Liver (tissue), 3 donors: ENCODE measurements around the gene SLU7.

Source experiments
- CTCF ChIP-seq: fragments of 150-350 bp; IDR thresholded peaks from 2 replicates; pipeline ENCODE4 v1.5.1; 2017; ENCODE audit warnings: improper control_type of control experiment, low read depth, low read length; ENCODE audit not compliant: missing input control
- EGR1 ChIP-seq, 2 donors: IDR thresholded peaks; 2 replicates each; pipeline ENCODE4 v1.6.1; 2016 to 2018; ENCODE audit warnings: antibody characterized with exemption in 2 of 2, low read depth in 2 of 2
- FOXA1 ChIP-seq: IDR thresholded peaks from 2 replicates; pipeline ENCODE4 v1.6.1; 2016; ENCODE audit warnings: antibody characterized with exemption
- GABPA ChIP-seq, 2 donors: IDR thresholded peaks in 1 of 2; conservative IDR thresholded peaks in 1 of 2; 2 replicates each; pipeline ENCODE4 v1.6.1; 2016; ENCODE audit warnings: antibody characterized with exemption in 2 of 2, mild to moderate bottlenecking in 1 of 2, moderate library complexity in 1 of 2
- JUND ChIP-seq, 2 donors: IDR thresholded peaks; 2 replicates each; pipeline ENCODE4 v1.6.1; 2016; ENCODE audit warnings: antibody characterized with exemption in 2 of 2
- MAX ChIP-seq: IDR thresholded peaks from 2 replicates; pipeline ENCODE4 v1.6.1; 2016; ENCODE audit warnings: antibody characterized with exemption
- RAD21 ChIP-seq, 2 donors: IDR thresholded peaks; 2 replicates each; pipeline ENCODE4 v1.6.1; 2016; ENCODE audit warnings: antibody characterized with exemption in 2 of 2, mild to moderate bottlenecking in 2 of 2
- REST ChIP-seq: IDR thresholded peaks from 2 replicates; pipeline ENCODE4 v1.6.1; 2016; ENCODE audit warnings: antibody characterized with exemption, mild to moderate bottlenecking
- SP1 ChIP-seq: IDR thresholded peaks from 2 replicates; pipeline ENCODE4 v1.6.1; 2018; ENCODE audit warnings: antibody characterized with exemption, mild to moderate bottlenecking
- YY1 ChIP-seq: IDR thresholded peaks from 2 replicates; pipeline ENCODE4 v1.6.1; 2016; ENCODE audit warnings: antibody characterized with exemption, mild to moderate bottlenecking
- ZBTB33 ChIP-seq: IDR thresholded peaks from 2 replicates; pipeline ENCODE4 v1.6.1; 2016; ENCODE audit warnings: antibody characterized with exemption
- TF ChIP-seq, protein P1 (sequence below): IDR thresholded peaks from 2 replicates; pipeline ENCODE4 v1.6.1; 2016; ENCODE audit warnings: antibody characterized with exemption
- donor health status: healthy.
- donor health status: healthy.

GRCh38 chr5:160461378-160461777, 42.5 kb upstream of the SLU7 start:
- TF ChIP-seq CTCF (no peak), REST (no peak), RAD21 (IDR thresholded peaks at IDR 0.05) (no peak), GABPA (IDR thresholded peaks at IDR 0.05 in 1 of 2, conservative IDR thresholded peaks at IDR 0.05 in 1 of 2) (no peak), ZBTB33 (no peak), JUND (IDR thresholded peaks at IDR 0.05) (no peak), SP1 (no peak), YY1 (no peak), FOXA1 (no peak), MAX (no peak), EGR1 (IDR thresholded peaks at IDR 0.05; ENCODE audit: low read depth in 2 of 2) (no peak)
- TF ChIP-seq, protein P1, sequence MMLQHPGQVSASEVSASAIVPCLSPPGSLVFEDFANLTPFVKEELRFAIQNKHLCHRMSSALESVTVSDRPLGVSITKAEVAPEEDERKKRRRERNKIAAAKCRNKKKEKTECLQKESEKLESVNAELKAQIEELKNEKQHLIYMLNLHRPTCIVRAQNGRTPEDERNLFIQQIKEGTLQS: no peak
